ENCODE measurements around the gene ETV3. TPM values are rescaled to one million over a fixed set of nuclear protein-coding genes. Genes with fewer than 3 reads are reported as not detected.

ETV3 gene
- total and polyA plus RNA-seq, 10 of the 15 experiments (the other 5 are each of a cell fraction or from before 2014, with no cell fraction given): 1.7 to 13.8 (median 7.2) TPM

GRCh38 chr1:157138220-157139051, at the start of gene ETV3 (continued):
- TF ChIP-seq LARP7 (IDR thresholded peaks at IDR 0.05) (peak; percentile 93), ZNF24 (IDR thresholded peaks at IDR 0.05) (peak; percentile 33; the same call in 1 of the 2 replicates), RELA (IDR thresholded peaks at IDR 0.05; ENCODE audit: borderline replicate concordance, partially characterized antibody) (peak; percentile 54), CEBPB (IDR thresholded peaks at IDR 0.05; ENCODE audit: borderline replicate concordance in 1 of 2, low read depth in 2 of 2, low read length in 2 of 2) (no peak), CUX1 (IDR thresholded peaks at IDR 0.05; ENCODE audit: insufficient replicate concordance, low read depth, low read length) (no peak), RUNX3 (IDR thresholded peaks at IDR 0.05; ENCODE audit: low read length) (peak; percentile 80), ZNF622 (IDR thresholded peaks at IDR 0.05) (no peak), TBL1XR1 (IDR thresholded peaks at IDR 0.05; ENCODE audit: low read depth, low read length) (no peak), TCF7 (IDR thresholded peaks at IDR 0.05; ENCODE audit: borderline replicate concordance) (no peak), ZNF384 (IDR thresholded peaks at IDR 0.05; ENCODE audit: borderline replicate concordance, low read depth, low read length) (no peak), BMI1 (IDR thresholded peaks at IDR 0.05; ENCODE audit: borderline replicate concordance) (no peak), HDGF (IDR thresholded peaks at IDR 0.05) (0 out of 2 replicates have a peak, but pooled peaks have one; percentile 59), TARDBP (IDR thresholded peaks at IDR 0.05; ENCODE audit: borderline replicate concordance) (0 out of 2 replicates have a peak, but pooled peaks have one; percentile 25), IKZF1 (conservative IDR thresholded peaks at IDR 0.05) (peak; percentile 95), MXI1 (IDR thresholded peaks at IDR 0.05; ENCODE audit: low read depth, low read length) (no peak; the same call in 1 of the 2 replicates), EP300 (IDR thresholded peaks at IDR 0.05; ENCODE audit: borderline replicate concordance in 1 of 2, control insufficient read depth in 1 of 2, low read depth in 2 of 2, low read length in 2 of 2) (no peak), YBX1 (IDR thresholded peaks at IDR 0.05) (no peak), RBBP5 (conservative IDR thresholded peaks at IDR 0.05) (no peak), HCFC1 (IDR thresholded peaks at IDR 0.05; ENCODE audit: low read length) (peak; percentile 44), MYC (IDR thresholded peaks at IDR 0.05; ENCODE audit: insufficient read depth, insufficient read length, insufficient replicate concordance, low read length, severe bottlenecking) (peak; percentile 27), TCF3 (IDR thresholded peaks at IDR 0.05; ENCODE audit: borderline replicate concordance, insufficient read depth, low read depth, low read length) (no peak)
- TF ChIP-seq, protein P1, sequence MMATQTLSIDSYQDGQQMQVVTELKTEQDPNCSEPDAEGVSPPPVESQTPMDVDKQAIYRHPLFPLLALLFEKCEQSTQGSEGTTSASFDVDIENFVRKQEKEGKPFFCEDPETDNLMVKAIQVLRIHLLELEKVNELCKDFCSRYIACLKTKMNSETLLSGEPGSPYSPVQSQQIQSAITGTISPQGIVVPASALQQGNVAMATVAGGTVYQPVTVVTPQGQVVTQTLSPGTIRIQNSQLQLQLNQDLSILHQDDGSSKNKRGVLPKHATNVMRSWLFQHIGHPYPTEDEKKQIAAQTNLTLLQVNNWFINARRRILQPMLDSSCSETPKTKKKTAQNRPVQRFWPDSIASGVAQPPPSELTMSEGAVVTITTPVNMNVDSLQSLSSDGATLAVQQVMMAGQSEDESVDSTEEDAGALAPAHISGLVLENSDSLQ (IDR thresholded peaks at IDR 0.05): peak; percentile 12; the same call in 1 of the 2 replicates

Measured in GM12878 (cell line).